ENCODE measurements around the gene CCT3.
"Not testable (repeated sequence)": the region's sequence is repeated elsewhere in the genome, so short reads cannot be mapped to it uniquely, and the experiment has no call there.

- not testable (repeated sequence) for TF ChIP-seq CTCF, POLR2A (IDR thresholded peaks at IDR 0.05)
Observed at GRCh38 chr1:156346035-156346434, 7.9 kb upstream of the CCT3 start.

All from tibial nerve (tissue), 3 donors.